COR-L47 (cell line): ENCODE results near the gene HTR2A.

Experiments
- DNase-seq: peaks from one replicate; lab custom pipeline; 2025; lab: John Stamatoyannopoulos, UW

Gene HTR2A

GRCh38 chr13:46896341-46897137 is at the start of gene HTR2A:
Gene HTR2A (minus strand): TSS chr13:46897053. CDS start chr13:46895906, 1,147 bp downstream.
- DNase-seq = no peak

GRCh38 chr13:46936525-46936924 is 39.7 kb upstream of the HTR2A start:
- DNase-seq = no peak

- no peak for DNase-seq
Observed at GRCh38 chr13:46934749-46935148, 37.9 kb upstream of the HTR2A start.

- no peak for DNase-seq
Observed at GRCh38 chr13:46926916-46927590, 30.2 kb upstream of the HTR2A start.

GRCh38 chr13:46925486-46925885 is 28.6 kb upstream of the HTR2A start:
- DNase-seq = no peak

GRCh38 chr13:46914341-46914740 is 17.5 kb upstream of the HTR2A start:
- no peak for DNase-seq

- DNase-seq = no peak
Observed at GRCh38 chr13:46913757-46914156, 16.9 kb upstream of the HTR2A start.

GRCh38 chr13:46909042-46909441 is 12.2 kb upstream of the HTR2A start:
- no peak for DNase-seq

- no peak for DNase-seq
Observed at GRCh38 chr13:46908501-46908900, 11.6 kb upstream of the HTR2A start.

- no peak for DNase-seq
Observed at GRCh38 chr13:46906405-46906804, 9.6 kb upstream of the HTR2A start.

GRCh38 chr13:46905249-46905648 is 8.4 kb upstream of the HTR2A start:
- no peak for DNase-seq

GRCh38 chr13:46903748-46904147 is 6.9 kb upstream of the HTR2A start:
- DNase-seq = no peak

- DNase-seq = no peak
Observed at GRCh38 chr13:46901721-46902120, 4.9 kb upstream of the HTR2A start.

GRCh38 chr13:46899801-46900200 is 2.9 kb upstream of the HTR2A start:
- no peak for DNase-seq

- DNase-seq = no peak
Observed at GRCh38 chr13:46895381-46895780, 1.5 kb downstream of the HTR2A start.

- DNase-seq = no peak
Observed at GRCh38 chr13:46894568-46894967, 2.3 kb downstream of the HTR2A start.

GRCh38 chr13:46893798-46894560 is 2.9 kb downstream of the HTR2A start:
- DNase-seq = peak; percentile 17

- DNase-seq = no peak
Observed at GRCh38 chr13:46893221-46893740, 3.6 kb downstream of the HTR2A start.

GRCh38 chr13:46885018-46885417 is 11.8 kb downstream of the HTR2A start:
- no peak for DNase-seq

GRCh38 chr13:46884531-46884930 is 12.3 kb downstream of the HTR2A start:
- DNase-seq = no peak

GRCh38 chr13:46881621-46882020 is 15.2 kb downstream of the HTR2A start:
- no peak for DNase-seq

- DNase-seq = no peak
Observed at GRCh38 chr13:46874006-46874405, 22.8 kb downstream of the HTR2A start.

- DNase-seq = no peak
Observed at GRCh38 chr13:46871557-46871956, 25.3 kb downstream of the HTR2A start.
